ENCODE results near the gene ATP6V0A1.

DNA sequence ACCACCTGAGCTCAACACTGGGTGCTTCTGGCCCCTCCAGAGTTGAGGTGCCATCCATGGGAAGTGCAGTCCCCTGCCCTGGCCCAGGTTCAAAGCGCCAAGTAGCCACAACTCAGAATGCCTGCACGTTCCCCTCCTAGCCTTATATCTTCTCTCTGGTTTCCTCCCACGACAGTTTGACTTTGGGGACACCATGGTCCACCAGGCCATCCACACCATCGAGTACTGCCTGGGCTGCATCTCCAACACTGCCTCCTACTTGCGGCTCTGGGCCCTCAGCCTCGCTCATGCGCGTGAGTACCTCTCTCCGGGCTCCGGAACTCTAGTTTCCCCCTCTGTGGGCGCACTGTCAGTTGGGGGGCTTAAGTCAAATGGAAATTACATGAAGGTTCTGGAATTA is 55.0 kb downstream of the ATP6V0A1 start:
- TF ChIP-seq, protein P1, sequence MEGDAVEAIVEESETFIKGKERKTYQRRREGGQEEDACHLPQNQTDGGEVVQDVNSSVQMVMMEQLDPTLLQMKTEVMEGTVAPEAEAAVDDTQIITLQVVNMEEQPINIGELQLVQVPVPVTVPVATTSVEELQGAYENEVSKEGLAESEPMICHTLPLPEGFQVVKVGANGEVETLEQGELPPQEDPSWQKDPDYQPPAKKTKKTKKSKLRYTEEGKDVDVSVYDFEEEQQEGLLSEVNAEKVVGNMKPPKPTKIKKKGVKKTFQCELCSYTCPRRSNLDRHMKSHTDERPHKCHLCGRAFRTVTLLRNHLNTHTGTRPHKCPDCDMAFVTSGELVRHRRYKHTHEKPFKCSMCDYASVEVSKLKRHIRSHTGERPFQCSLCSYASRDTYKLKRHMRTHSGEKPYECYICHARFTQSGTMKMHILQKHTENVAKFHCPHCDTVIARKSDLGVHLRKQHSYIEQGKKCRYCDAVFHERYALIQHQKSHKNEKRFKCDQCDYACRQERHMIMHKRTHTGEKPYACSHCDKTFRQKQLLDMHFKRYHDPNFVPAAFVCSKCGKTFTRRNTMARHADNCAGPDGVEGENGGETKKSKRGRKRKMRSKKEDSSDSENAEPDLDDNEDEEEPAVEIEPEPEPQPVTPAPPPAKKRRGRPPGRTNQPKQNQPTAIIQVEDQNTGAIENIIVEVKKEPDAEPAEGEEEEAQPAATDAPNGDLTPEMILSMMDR (IDR thresholded peaks at IDR 0.05; ENCODE audit: insufficient read depth, low read depth, low read length): no peak
- TF ChIP-seq EZH2 (IDR thresholded peaks at IDR 0.05; ENCODE audit: insufficient read depth, low read length): no peak
